HG03565 (cell line): ENCODE measurements around the gene SSX3.
"Not testable (repeated sequence)": the region's sequence is repeated elsewhere in the genome, so short reads cannot be mapped to it uniquely, and the experiment has no call there.

Experiments used
- ATAC-seq: cut with Tn5 transposase; IDR thresholded peaks from one replicate; pipeline ENCODE4 v1.9.1; 2021; ENCODE audit warnings: mild to moderate bottlenecking, moderate library complexity; ENCODE audit not compliant: unreplicated experiment

The SSX3 gene, protein sequence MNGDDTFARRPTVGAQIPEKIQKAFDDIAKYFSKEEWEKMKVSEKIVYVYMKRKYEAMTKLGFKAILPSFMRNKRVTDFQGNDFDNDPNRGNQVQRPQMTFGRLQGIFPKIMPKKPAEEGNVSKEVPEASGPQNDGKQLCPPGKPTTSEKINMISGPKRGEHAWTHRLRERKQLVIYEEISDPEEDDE

DNA sequence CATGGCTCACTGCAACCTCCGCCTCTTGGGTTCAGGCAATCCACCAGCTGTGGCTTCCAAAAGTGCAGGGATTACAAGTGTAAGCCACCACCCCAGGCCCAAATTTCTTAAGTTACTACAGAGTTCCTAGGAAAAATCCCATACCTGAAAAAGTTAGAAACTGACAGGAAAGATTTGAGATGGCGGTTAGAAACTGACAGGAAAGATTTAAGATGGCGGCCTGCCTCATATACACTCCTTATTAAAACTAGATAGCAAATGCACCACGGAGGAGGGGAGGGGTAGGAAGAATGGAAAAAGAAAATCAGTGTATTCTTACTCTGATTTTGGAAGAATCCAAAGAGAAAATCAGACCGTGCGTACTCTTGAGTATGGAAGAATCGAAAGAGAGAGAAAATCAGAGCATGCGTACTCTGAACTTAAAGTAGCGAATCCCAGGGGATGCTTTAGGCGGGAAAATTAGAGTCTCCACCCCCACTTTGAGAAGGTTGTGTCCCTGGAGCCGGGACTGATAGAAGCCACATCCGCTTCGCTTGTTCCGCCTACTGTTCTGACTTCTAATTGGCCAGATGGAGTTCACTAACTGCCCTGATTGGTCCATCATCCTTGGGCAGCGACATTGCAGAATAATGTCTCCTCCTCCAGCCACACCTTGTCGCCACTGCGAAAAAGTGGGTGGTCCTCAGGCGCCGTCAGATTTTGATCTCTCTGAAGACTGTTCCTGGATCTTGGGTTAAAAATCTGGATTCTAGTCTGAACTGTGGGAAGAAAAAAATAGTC lies at the start of gene SSX3:
TSS of gene SSX3 (minus strand) at position 389 of the 780 bp plus-strand sequence. CDS start 1,454 bp downstream, outside the sequence.
- ATAC-seq = not testable (repeated sequence)

DNA sequence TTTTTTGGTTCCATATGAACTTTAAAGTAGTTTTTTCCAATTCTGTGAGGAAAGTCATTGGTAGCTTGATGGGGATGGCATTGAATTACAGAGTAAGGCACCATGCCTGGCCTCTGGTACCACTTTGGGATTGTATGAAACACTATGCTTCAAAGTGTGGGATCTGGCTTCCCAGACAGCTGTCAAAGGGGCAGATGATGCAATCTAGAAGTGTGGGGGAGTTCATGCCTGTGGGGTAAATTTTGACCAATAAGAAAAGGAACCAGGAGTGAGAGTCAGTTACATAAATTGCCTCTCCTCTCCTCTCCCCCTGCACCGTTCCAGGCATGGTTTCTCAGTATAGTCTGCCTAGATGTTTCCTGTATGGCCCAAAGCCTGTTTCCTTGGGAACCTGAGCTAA lies 41.3 kb upstream of the SSX3 start:
- not testable (repeated sequence) for ATAC-seq

DNA sequence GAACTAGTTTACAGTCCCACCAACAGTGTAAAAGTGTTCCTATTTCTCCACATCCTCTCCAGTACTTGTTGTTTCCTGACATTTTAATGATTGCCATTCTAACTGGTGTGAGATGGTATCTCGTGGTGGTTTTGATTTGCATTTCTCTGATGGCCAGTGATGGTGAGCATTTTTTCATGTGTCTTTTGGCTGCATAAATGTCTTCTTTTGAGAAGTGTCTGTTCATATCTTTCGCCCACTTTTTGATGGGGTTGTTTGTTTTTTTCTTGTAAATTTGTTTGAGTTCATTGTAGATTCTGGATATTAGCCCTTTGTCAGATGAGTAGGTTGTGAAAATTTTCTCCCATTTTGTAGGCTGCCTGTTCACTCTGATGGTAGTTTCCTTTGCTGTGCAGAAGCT lies 40.4 kb upstream of the SSX3 start:
- not testable (repeated sequence) for ATAC-seq

DNA sequence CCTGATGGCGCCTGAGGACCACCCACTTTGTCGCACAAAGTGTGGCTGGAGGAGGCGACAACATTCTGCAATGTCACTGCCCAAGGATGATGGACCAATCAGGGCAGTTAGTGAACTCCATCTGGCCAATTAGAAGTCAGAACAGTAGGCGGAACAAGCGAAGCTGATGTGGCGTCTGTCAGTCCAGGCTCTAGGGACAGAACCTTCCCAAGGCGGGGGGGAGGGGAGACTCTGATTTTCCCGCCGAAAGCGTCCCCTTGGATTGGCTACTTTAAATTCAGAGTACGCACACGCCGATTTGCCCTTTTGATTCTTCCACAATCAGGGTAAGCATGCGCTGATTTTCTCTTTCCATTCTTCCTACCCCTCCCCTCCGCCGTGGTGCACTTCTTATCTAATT lies 26.7 kb upstream of the SSX3 start, which contains the start of gene SSX4:
TSS of gene SSX4 (plus strand) at position 301 of the 400 bp plus-strand sequence. CDS start 515 bp downstream, outside the sequence.
- not testable (repeated sequence) for ATAC-seq

DNA sequence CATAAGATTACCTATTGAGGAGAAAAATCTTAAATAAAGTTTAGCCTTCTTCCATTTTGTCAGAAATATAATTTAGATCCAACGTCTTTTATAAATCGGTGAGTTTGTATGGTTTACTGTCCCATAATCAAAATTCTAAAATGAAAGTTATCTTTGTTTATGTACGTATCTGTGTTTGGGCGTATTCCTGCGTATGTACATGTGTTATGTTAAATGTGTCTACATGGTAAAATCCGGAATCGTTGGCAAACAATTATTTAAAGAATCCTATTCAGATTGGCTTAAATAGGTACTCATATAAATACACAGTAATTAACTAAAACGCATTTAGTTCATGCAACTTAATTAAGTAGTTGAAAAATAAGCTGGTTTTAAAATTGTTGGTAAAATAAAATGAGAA lies 13.9 kb upstream of the SSX3 start:
- ATAC-seq = not testable (repeated sequence)

DNA sequence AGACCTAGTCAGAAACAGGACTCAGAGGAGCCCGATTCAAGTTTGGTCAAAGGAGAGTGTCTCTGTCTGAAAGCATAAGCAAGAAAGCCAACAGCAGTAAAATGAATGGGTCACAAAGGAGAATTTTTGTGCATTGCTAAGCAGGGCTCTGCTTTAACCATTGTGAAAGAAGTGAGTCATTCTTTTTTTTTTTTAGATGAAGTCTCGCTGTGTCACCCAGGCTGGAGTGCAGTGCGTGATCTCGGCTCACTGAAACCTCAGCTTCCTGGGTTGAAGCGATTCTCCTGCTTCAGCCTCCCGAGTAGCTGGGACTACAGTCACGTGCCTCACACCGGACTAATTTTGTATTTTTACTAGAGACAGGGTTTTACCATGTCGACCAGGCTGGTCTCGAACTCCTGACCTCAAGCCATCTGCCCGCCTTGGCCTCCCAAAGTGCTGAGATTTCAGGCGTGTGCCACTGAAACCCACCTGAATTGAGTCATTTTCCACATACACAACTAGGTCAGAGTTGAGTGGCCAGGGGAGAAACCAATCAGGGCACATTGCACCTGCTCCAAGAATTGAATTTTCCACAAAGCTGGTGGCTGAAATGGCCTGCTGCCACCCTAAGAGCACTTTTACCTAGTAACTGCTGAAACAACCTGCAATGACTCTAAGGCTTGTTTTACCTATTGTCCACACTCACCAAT lies 11.4 kb upstream of the SSX3 start:
- not testable (repeated sequence) for ATAC-seq

DNA sequence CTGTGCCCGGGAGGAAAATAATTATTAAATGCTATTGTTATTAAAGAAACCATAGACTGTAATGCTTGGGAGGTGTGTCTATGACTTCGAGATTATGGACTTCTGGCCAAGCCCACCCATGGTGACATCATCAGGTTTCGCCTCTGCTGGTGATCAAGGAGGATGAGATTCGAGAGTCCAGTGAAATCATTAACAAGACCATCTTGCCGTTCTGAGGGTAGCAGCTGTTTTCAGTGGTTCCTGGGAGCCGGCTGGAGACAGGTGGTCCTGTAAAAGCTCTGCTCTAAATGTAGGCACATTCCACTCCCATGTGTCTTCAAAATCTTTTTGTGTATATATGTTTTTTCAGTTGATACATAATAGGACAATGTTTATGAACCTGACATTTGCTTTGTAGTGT lies 2.8 kb upstream of the SSX3 start:
- ATAC-seq = not testable (repeated sequence)

DNA sequence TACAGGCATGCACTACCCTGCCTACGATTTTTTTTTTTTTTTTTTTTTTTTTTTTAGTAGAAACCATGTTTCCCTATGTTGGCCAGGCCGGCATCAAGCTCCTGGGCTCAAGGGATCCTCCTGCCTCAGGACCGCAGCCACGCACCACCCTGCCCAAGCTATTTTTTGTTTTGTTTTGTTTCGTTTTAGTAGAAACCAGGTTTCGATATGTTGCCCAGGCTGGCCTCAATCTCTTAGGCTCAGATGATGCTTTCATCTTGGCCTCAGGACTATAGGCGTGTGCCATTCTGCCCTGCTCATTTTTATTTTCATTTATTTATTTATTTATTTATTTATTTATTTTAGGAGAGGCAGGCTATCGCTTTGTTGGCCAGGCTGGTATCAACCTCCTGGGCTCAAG lies 1.2 kb upstream of the SSX3 start:
- ATAC-seq = no peak

DNA sequence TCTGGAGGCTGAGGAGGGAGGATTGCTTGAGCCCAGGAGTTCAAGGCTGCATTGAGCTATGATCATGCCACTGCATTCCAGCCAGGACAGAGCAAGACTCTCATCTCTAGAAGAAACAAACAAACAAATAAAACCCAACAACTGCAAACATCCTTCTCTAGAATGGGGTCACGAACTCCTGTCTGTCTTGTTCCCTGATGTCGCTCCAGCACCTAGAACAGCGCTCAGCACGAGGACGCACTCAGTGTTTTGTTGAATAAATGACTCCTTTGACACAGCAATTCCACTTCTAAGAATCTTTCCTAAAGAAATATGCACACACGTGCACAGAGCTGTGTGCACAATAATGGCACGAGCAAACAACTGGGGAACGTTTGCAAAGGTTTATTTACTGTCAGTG lies 10.4 kb downstream of the SSX3 start:
- ATAC-seq = not testable (repeated sequence)

DNA sequence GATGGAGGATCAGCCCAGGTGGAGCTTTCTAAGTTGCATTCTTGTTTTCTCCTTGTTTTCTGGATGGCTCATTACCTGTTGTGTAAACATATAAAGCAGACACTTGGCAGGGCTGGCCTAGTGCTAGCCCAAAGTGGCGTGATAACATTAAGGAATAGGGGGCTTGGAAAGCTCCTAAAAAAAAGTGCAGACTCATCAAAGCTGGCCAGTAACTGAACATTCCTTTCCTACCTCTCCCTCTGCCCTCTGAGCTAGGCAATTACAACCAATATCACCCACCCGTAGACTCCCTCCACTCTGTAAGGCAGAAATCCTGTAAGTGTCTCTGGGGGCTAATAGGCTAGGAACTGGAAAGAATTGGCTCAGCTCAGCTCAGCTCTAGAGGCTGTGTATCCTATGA lies 42.5 kb downstream of the SSX3 start:
- not testable (repeated sequence) for ATAC-seq

DNA sequence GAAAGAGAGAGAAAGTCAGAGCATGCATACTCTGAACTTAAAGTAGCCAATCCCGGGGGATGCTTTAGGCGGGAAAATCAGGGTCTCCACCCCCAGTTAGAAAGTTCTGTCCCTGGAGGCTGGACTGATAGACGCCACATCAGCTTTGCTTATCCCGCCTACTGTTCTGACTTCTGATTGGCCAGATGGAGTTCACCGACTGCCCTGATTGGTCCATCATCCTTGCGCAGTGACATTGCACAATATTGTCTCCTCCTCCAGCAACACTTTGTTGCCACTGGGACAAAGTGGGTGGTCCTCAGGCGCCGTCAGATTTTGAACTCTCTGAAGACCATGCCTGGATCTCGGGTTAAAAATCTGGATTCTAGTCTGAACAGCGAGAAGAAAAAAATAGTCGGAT lies 50.3 kb downstream of the SSX3 start:
- no peak for ATAC-seq
